Ovary (tissue), 3 donors: ENCODE results near the gene CACNA1F.

ENCODE experiments used
- CTCF ChIP-seq, 3 donors: fragments of 450-650 bp in 2 of 3; fragments of 200-600 bp in 1 of 3; IDR thresholded peaks; one replicate each; pipeline versions ENCODE4 v1.5.1 to v1.8.0; 2016 to 2022; ENCODE audit warnings: antibody characterized with exemption in 3 of 3, mild to moderate bottlenecking in 1 of 3
- EP300 ChIP-seq: sonication (generic); formaldehyde crosslinking; IDR thresholded peaks from one replicate; pipeline ENCODE4 v1.6.1; 2017; ENCODE audit warnings: antibody characterized with exemption
- POLR2A ChIP-seq: fragments of 450-650 bp; IDR thresholded peaks from one replicate; pipeline ENCODE4 v1.6.1; 2017; ENCODE audit warnings: antibody characterized with exemption, mild to moderate bottlenecking, moderate library complexity
- donor health status: DM: no; HTN: no; CAD: no.

- TF ChIP-seq CTCF (IDR thresholded peaks at IDR 0.05) (no peak), POLR2A (no peak), EP300 (no peak)
These were observed 881 bp upstream of the CACNA1F start for GRCh38 chrX:49233887-49234555.
